WERI-Rb-1 (cell line): Measurements from ENCODE around the gene MAP1LC3B2.
A peak's percentile ranks its signal among the peaks of the same experiment; 100 is the strongest.

Experiments
- DNase-seq: peaks from one replicate; pipeline ENCODE4 v3.0.0-alpha.2; 2020
- H3K27ac ChIP-seq: fragments of 250-450 bp; sonication (Bioruptor Pico); 2 replicates; pipeline ENCODE4 v1.5.1; 2020; ENCODE audit warnings: mild to moderate bottlenecking, moderate library complexity
- H3K27me3 ChIP-seq: fragments of 250-450 bp; sonication (Bioruptor Pico); 2 replicates; pipeline ENCODE4 v1.5.1; 2021; ENCODE audit warnings: mild to moderate bottlenecking, low read depth, moderate library complexity; ENCODE audit not compliant: insufficient read depth, severe bottlenecking
- H3K36me3 ChIP-seq: fragments of 250-450 bp; sonication (Bioruptor Pico); 2 replicates; pipeline ENCODE4 v1.5.1; 2020; ENCODE audit warnings: mild to moderate bottlenecking, moderate library complexity
- H3K4me3 ChIP-seq: 2 replicates; pipeline ENCODE4 v1.5.1; 2011; ENCODE audit warnings: low read depth, mild to moderate bottlenecking, control low read depth, low read length
- H3K9me3 ChIP-seq: fragments of 250-450 bp; sonication (Bioruptor Pico); 2 replicates; pipeline ENCODE4 v1.5.1; 2021; ENCODE audit warnings: mild to moderate bottlenecking, moderate library complexity; ENCODE audit not compliant: severe bottlenecking
- CTCF ChIP-seq: IDR thresholded peaks from 2 replicates; pipeline ENCODE4 v1.5.1; 2011; ENCODE audit warnings: low read depth, mild to moderate bottlenecking, control low read depth, inconsistent platforms, low read length

The MAP1LC3B2 gene

GRCh38 chr12:116538682-116539305 lies 20.4 kb upstream of the MAP1LC3B2 start:
- Histone ChIP-seq H3K36me3 (no peaks in the 10 kb centered on the region), H3K4me3 (no peak overlapping the region), H3K27me3 (no peaks in the 10 kb centered on the region), H3K27ac (no peak overlapping the region), H3K9me3 (no peaks in the 10 kb centered on the region)
- TF ChIP-seq CTCF, result no peak
- DNase-seq, result no peak

DNA sequence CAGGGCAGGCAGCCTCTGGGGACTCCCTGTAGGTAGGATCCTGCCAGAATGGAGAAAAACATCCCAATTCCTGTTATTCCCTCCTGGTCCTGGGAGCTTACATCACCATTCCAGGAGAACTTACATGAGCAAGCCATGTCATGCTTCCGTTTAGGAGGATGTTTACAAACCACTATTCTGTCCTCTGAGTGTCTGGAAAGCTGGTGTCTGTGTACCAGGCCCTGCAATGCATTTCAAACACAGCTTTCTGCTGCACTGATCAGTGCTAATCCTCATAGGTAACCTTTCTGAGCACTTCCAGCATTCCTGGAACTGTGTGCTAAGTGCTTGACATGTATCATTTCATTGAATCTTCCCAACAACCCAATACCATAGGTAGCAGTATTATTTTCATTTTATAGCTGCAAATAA lies 19.8 kb upstream of the MAP1LC3B2 start:
- no peak for DNase-seq
- H3K36me3 ChIP-seq, result no peaks in the 10 kb centered on the region
- no peaks in the 10 kb centered on the region for H3K9me3 ChIP-seq
- peak overlapping the region; percentile 2; the same call in 1 of the 2 replicates for H3K27ac ChIP-seq
- no peak for TF ChIP-seq CTCF
- H3K27me3 ChIP-seq, result no peaks in the 10 kb centered on the region
- H3K4me3 ChIP-seq, result no peak overlapping the region; the same call in 1 of the 2 replicates

DNA sequence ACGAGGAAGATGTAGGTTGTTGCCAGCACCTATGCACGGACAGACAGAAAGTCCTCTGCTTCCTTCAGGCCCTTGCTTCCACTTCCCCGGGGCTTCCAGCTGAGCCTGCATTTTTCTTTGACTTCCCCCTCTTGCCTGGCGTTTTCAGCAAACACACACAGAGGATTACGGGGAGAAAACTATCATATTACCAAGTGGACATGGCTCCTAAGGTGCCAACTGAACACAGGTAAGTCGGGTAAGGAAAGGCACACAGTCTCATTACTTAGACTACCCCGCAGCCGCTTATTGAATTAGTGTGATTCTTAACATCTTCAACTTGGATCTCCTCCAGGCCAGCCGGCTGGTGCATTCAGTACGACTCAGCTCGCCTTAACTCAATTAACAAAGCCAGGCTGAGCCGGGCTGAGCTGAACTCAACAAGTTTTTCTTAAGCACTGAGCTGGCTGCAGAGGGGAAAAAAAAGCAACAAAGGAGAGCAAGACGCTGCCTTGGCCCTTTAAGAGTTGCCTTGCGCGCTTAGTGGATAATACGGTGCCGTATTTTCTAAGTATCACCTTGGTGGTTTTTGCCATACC lies 19.2 kb upstream of the MAP1LC3B2 start:
- no peak overlapping the region; the same call in 1 of the 2 replicates for H3K4me3 ChIP-seq
- no peaks in the 10 kb centered on the region for H3K36me3 ChIP-seq
- peak; percentile 94 for DNase-seq
- peak overlapping the region; percentile 2; the same call in 1 of the 2 replicates for H3K27ac ChIP-seq
- no peak for TF ChIP-seq CTCF
- H3K27me3 ChIP-seq, result no peaks in the 10 kb centered on the region
- H3K9me3 ChIP-seq, result no peaks in the 10 kb centered on the region

- no peak for DNase-seq
- Histone ChIP-seq H3K36me3 (no peaks in the 10 kb centered on the region), H3K27me3 (no peaks in the 10 kb centered on the region), H3K9me3 (no peaks in the 10 kb centered on the region), H3K27ac (no peak overlapping the region), H3K4me3 (no peak overlapping the region)
- TF ChIP-seq CTCF, result no peak
Observed at GRCh38 chr12:116540622-116541152, 18.5 kb upstream of the MAP1LC3B2 start.

GRCh38 chr12:116541547-116542344 lies 17.4 kb upstream of the MAP1LC3B2 start:
- DNase-seq, result no peak
- no peak for TF ChIP-seq CTCF
- Histone ChIP-seq H3K27me3 (no peaks in the 10 kb centered on the region), H3K27ac (no peak overlapping the region), H3K9me3 (no peaks in the 10 kb centered on the region), H3K4me3 (no peak overlapping the region), H3K36me3 (no peaks in the 10 kb centered on the region)
